MCF 10A (cell line): ENCODE results near the gene IL21R. TPM values are rescaled to one million over a fixed set of nuclear protein-coding genes. Genes with fewer than 3 reads are reported as not detected.

Experiments
- BruUV-seq: library from RNA; stranded (reverse); fragments of 400-500 nt; replicated peaks from 2 replicates; lab custom pipeline; 2021; lab: Mats Ljungman, UMichigan
- CTCF ChIA-PET: fragments of 300-600 bp; sonication (Branson Sonifier 250); formaldehyde crosslinking; extraction: SDS; loops from one replicate; lab custom pipeline; 2021; ENCODE audit warnings: antibody characterized with exemption, inconsistent platforms; lab: Yijun Ruan, JAX
- POLR2A ChIA-PET: fragments of 300-600, 350-650 bp; sonication (Branson Sonifier 250); formaldehyde crosslinking; extraction: SDS; loops from one replicate; lab custom pipeline; 2020; ENCODE audit warnings: antibody characterized with exemption, inconsistent platforms; lab: Yijun Ruan, JAX
- DNase-seq: peaks from one replicate; pipeline ENCODE4 v3.0.0-alpha.2; 2018; ENCODE audit not compliant: unreplicated experiment
- H3K27ac Mint-ChIP-seq: one replicate; pipeline ENCODE4 v1.8.0; 2022; ENCODE audit warnings: mild to moderate bottlenecking, low read depth, mixed read lengths; ENCODE audit not compliant: unreplicated experiment
- H3K27me3 Mint-ChIP-seq: one replicate; pipeline ENCODE4 v1.8.0; 2022; ENCODE audit warnings: mixed read lengths; ENCODE audit not compliant: insufficient read depth, unreplicated experiment
- H3K36me3 Mint-ChIP-seq: one replicate; pipeline ENCODE4 v1.8.0; 2022; ENCODE audit warnings: mild to moderate bottlenecking, moderate library complexity, mixed read lengths; ENCODE audit not compliant: insufficient read depth, unreplicated experiment
- H3K4me1 Mint-ChIP-seq: one replicate; pipeline ENCODE4 v1.8.0; 2022; ENCODE audit warnings: mixed read lengths; ENCODE audit not compliant: insufficient read depth, unreplicated experiment
- H3K4me3 Mint-ChIP-seq: one replicate; pipeline ENCODE4 v1.8.0; 2022; ENCODE audit warnings: mild to moderate bottlenecking, moderate library complexity, mixed read lengths; ENCODE audit not compliant: unreplicated experiment
- H3K9me3 Mint-ChIP-seq: one replicate; pipeline ENCODE4 v1.8.0; 2022; ENCODE audit warnings: mixed read lengths; ENCODE audit not compliant: unreplicated experiment
- intact Hi-C: fragments of 100-400 bp; cut with micrococcal nuclease; formaldehyde crosslinking; loops from 2 replicates; pipeline ENCODE4 v1.14.1; 2022
- total RNA-seq: library from RNA; stranded (reverse); gene quantifications from 2 replicates; pipeline ENCODE4 v1.2.3, GENCODE V29; 2022
- TF ChIP-seq, protein P1 (sequence below): fragments of 200-600 bp; IDR thresholded peaks from one replicate; pipeline ENCODE4 v1.8.0; 2022; ENCODE audit warnings: antibody characterized with exemption, mild to moderate bottlenecking; ENCODE audit not compliant: unreplicated experiment

IL21R gene
- total RNA-seq, 1 experiment from 2014 or later = 0.21 TPM

- TF ChIP-seq, protein P1, sequence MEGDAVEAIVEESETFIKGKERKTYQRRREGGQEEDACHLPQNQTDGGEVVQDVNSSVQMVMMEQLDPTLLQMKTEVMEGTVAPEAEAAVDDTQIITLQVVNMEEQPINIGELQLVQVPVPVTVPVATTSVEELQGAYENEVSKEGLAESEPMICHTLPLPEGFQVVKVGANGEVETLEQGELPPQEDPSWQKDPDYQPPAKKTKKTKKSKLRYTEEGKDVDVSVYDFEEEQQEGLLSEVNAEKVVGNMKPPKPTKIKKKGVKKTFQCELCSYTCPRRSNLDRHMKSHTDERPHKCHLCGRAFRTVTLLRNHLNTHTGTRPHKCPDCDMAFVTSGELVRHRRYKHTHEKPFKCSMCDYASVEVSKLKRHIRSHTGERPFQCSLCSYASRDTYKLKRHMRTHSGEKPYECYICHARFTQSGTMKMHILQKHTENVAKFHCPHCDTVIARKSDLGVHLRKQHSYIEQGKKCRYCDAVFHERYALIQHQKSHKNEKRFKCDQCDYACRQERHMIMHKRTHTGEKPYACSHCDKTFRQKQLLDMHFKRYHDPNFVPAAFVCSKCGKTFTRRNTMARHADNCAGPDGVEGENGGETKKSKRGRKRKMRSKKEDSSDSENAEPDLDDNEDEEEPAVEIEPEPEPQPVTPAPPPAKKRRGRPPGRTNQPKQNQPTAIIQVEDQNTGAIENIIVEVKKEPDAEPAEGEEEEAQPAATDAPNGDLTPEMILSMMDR = no peak
- CTCF ChIA-PET = interaction anchor here (0.6 kb wide), 1 partner anchor 12 kb away, joined by 5 read pairs; no protein-coding TSS in a partner anchor
- BruUV-seq = no TSS peak
Measured at GRCh38 chr16:27428026-27428785, 26.2 kb downstream of the IL21R start.

GRCh38 chr16:27429330-27429871 lies 27.4 kb downstream of the IL21R start:
- H3K27me3 Mint-ChIP-seq = no peaks in the 10 kb centered on the region
- POLR2A ChIA-PET = no interaction called here

More at GRCh38 chr16:27428026-27428785, 26.2 kb downstream of the IL21R start:
- Mint-ChIP-seq H3K4me3 (no peak overlapping the region), H3K36me3 (no peaks in the 10 kb centered on the region), H3K4me1 (peaks cover 19% of the 10 kb centered on the region), H3K27me3 (no peaks in the 10 kb centered on the region), H3K27ac (no peak overlapping the region), H3K9me3 (no peaks in the 10 kb centered on the region)
- intact Hi-C loops = no loop called here
- no peak for DNase-seq
- POLR2A ChIA-PET = no interaction called here

GRCh38 chr16:27429981-27430441 lies 28.0 kb downstream of the IL21R start:
- no peaks in the 10 kb centered on the region for H3K27me3 Mint-ChIP-seq
- H3K36me3 Mint-ChIP-seq = no peaks in the 10 kb centered on the region
- TF ChIP-seq, protein P1 = no peak
- no TSS peak for BruUV-seq
- H3K4me3 Mint-ChIP-seq = no peak overlapping the region
- no peak for DNase-seq
- no peak overlapping the region for H3K27ac Mint-ChIP-seq
- POLR2A ChIA-PET = no interaction called here
- no peaks in the 10 kb centered on the region for H3K9me3 Mint-ChIP-seq
- H3K4me1 Mint-ChIP-seq = peaks cover 19% of the 10 kb centered on the region
- CTCF ChIA-PET = no interaction called here
- intact Hi-C loops = no loop called here

More at GRCh38 chr16:27429330-27429871, 27.4 kb downstream of the IL21R start:
- CTCF ChIA-PET = no interaction called here
- Mint-ChIP-seq H3K4me3 (no peak overlapping the region), H3K4me1 (peaks cover 19% of the 10 kb centered on the region), H3K27ac (no peak overlapping the region), H3K9me3 (no peaks in the 10 kb centered on the region), H3K36me3 (no peaks in the 10 kb centered on the region)
- intact Hi-C loops = no loop called here
- TF ChIP-seq, protein P1 = no peak
- BruUV-seq = no TSS peak
- no peak for DNase-seq

DNA sequence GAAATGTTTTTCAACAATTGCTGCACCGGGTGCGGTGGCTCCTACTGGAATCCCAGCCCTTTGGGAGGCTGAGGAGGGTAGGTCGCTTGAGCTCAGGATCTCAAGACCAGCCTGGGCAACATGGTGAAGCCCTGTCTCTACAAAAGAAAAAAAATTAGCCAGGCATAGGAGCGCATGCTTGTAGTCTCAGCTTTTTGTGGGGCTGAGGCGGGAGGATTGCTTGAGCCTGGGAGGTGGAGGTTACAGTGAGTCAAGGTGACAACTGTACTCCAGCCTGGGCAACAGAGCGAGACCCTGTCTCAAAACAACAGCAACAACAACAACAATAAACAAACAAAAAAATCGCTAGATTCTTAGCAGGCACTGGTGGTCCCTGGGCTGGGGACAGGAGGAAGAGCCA lies 28.5 kb downstream of the IL21R start:
- CTCF ChIA-PET = no interaction called here
- POLR2A ChIA-PET = interaction anchor here (0.7 kb wide), 1 partner anchor 1850 kb away, joined by 3 read pairs; no protein-coding TSS in a partner anchor
- no peak overlapping the region for H3K27ac Mint-ChIP-seq

More for the DNA sequence above, 28.5 kb downstream of the IL21R start:
- TF ChIP-seq, protein P1 = no peak
- H3K27me3 Mint-ChIP-seq = no peaks in the 10 kb centered on the region
- no peaks in the 10 kb centered on the region for H3K36me3 Mint-ChIP-seq
- no peaks in the 10 kb centered on the region for H3K9me3 Mint-ChIP-seq
- no TSS peak for BruUV-seq
- peaks cover 19% of the 10 kb centered on the region for H3K4me1 Mint-ChIP-seq
- intact Hi-C loops = no loop called here
- no peak overlapping the region for H3K4me3 Mint-ChIP-seq
- DNase-seq = no peak
